GM12892 (cell line): ENCODE data around the gene GAS7.

Source experiments
- DNase-seq: peaks from one replicate; pipeline ENCODE4 v3.0.0; 2011; ENCODE audit not compliant: insufficient read length
- FAIRE-seq: peaks from 2 replicates; lab custom pipeline; 2011; peaks lifted over from hg19 to GRCh38; lab: Jason Lieb, UNC
- POLR2A ChIP-seq: IDR thresholded peaks from 2 replicates; pipeline ENCODE4 v1.6.1; 2011; ENCODE audit warnings: low read depth, low read length, control low read depth
- POLR2AphosphoS5 ChIP-seq: IDR thresholded peaks from 2 replicates; pipeline ENCODE4 v1.6.1; 2011; ENCODE audit warnings: low read depth, low read length, control low read depth
- TAF1 ChIP-seq: IDR thresholded peaks from 2 replicates; pipeline ENCODE4 v1.6.1; 2011; ENCODE audit warnings: low read depth, mild to moderate bottlenecking, control low read depth, low read length, borderline replicate concordance

The GAS7 gene

DNA sequence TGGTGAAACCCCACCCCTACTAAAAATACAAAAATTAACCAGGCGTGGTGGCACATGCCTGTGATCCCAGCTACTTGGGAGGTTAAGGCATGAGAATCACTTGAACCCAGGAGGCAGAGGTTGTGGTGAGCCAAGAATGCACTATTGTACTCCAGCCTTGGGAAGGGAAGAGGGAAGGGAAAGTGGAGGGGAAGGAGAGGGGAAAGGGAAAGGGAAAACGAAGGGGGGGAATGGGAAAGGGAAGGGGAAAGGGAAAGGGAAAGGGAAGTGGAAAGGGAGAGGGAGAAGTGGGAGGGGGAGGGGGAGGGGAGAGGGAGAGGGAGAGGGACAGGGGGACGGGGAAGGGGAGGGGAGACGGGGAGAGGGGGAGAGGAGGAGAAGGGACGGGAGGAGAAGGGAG is 122.5 kb downstream of the GAS7 start:
- no peak for FAIRE-seq
- TF ChIP-seq POLR2AphosphoS5 (no peak), TAF1 (no peak), POLR2A (no peak)
- no peak for DNase-seq

DNA sequence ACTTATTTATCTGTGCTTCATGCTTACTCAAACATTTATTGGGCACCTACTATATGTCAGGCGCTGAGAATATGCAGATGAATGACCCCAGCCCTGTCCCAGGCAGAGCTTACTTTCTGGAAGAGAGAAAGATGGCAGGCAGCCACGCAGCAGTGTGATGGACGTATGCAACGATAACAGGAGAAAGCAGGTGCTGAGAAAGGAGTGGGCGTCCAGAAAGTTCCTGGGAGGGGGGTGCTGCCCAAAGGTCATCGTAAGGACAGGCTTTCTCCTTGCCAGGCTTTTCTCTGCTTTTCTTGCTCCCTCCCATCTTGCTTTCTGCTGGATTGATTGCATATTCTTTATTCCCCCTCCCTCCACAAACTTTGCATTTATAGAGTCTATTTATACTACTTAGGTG is 124.5 kb downstream of the GAS7 start:
- FAIRE-seq: no peak
- no peak for DNase-seq
- no peak for TF ChIP-seq TAF1

DNA sequence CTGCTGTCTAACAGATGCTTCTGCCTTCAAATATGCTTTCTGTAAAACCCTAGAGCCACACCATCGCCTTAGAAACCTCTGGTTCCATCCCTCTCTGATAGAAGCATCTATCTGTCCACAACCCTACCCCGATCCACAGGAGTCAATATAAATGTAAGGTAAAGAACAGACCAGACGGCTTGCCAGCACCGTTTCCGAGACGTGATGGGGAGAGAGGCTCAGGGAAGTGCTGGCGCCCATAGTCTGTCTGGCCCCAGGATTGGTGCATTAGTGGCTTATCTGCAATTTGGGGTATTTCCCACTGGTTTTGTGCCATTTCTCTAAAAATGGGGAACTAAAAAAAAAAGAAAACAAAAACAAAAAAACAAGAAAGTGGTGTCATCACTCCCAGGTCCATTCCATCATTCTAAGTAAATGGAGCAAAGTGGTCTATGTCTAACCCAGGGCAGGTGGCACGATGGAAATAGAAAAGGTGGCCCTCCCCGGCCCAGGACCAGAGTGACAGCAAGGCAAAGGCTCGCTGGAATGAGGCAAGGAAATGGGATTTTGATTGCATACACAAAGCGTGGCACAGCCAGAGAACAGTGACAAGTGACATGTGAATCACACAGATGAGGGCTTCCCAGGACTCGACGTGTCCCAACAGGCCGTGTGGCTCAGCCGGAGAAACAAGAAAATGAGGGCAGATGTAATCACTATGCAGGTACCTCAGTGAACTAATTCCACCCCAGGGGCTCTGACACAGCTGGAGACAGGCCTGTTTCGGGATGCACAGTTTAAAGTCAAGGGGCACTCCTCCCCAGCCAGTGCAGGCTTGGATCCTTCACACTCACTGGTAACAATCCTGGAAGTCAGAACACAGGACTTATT is 125.6 kb downstream of the GAS7 start:
- no peak for TF ChIP-seq POLR2AphosphoS5
- TF ChIP-seq TAF1: no peak
- no peak for TF ChIP-seq POLR2A
- no peak for DNase-seq

DNA sequence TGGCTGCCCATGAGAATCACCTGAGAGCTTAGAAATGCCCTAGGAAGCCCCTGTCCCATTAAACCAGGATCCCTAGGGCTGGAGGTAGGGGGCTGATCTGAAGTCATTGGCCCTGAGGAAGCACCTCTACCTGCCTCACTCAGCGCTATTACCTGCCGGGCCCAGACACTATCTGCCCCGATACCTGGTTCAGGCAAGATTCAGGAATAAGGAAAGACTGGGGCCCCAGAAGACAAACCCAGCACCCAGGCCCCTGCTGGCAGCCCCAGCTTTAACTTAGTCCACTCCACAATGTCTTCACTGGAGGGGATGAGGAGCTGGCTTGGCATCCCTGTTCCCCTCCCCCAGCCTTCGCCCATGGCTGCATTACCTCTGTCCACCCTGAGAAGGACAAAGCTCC is 126.3 kb downstream of the GAS7 start:
- DNase-seq (no peak), FAIRE-seq (no peak)
- no peak for TF ChIP-seq POLR2AphosphoS5

More for the DNA sequence above, 125.6 kb downstream of the GAS7 start:
- peak; percentile 64 for FAIRE-seq

DNA sequence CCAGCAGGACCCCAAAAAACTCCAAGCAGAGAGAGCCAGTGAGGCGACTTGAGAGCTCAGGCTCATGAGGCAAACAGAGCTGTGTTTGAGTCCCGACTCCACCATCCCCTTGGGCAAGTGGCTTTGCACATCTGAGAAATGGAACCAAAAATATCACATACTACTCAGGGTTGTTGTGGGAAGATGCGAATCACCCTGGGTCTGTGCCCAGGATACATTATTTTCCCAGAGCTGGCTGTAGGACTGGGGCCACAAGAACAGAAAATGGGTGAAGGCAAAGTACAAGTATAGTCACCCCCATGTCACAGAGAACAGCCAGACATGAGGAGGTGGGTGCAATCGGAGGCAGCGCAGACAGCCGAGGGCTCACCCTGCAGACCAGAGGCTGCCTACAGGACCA is 127.3 kb downstream of the GAS7 start:
- DNase-seq (no peak), FAIRE-seq (peak; percentile 27)

DNA sequence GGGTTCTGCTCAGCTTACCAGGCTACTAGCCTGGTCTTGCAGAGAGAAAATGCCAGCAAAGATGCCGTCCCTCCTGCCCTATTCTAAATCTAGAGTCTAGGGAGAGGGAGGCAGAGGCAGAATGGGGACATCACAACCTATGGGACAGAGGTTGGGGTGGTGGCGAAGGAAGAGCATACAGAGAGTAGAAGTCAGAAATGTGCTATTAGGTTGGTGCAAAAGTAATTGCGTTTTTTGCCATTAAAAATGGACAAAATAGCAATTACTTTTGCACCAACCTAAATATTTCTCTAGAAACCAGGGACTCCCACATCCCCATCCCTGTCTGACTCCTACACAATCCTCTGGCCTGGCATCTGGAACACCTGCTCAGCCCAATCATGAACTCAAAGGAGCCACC is 127.7 kb downstream of the GAS7 start:
- no peak for TF ChIP-seq POLR2AphosphoS5
- TF ChIP-seq TAF1: no peak
- no peak for TF ChIP-seq POLR2A

More for the DNA sequence above, 127.3 kb downstream of the GAS7 start:
- no peak for TF ChIP-seq POLR2AphosphoS5
- TF ChIP-seq POLR2A: no peak
- TF ChIP-seq TAF1: no peak

DNA sequence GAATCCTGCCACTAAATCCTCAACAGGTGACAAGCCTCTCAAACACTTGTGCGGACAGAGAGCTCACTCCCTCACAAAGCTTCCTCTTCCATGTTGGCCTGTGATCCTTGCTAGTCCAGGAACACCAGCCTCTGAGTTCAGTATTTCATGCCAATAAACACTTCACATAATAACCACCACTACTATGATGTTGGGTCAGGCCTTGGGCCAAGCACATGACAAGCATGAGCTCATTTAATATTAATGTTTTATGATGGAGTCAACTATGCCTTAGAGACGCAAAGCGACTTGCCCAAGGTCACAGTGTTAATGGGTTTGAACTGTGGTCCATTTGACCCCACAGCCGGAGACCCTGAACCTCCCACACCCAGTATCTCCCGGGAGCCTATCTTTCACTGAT is 129.1 kb downstream of the GAS7 start:
- FAIRE-seq (no peak), DNase-seq (no peak)
- TF ChIP-seq POLR2AphosphoS5: no peak

More for the DNA sequence above, 127.7 kb downstream of the GAS7 start:
- DNase-seq (no peak), FAIRE-seq (no peak)

DNA sequence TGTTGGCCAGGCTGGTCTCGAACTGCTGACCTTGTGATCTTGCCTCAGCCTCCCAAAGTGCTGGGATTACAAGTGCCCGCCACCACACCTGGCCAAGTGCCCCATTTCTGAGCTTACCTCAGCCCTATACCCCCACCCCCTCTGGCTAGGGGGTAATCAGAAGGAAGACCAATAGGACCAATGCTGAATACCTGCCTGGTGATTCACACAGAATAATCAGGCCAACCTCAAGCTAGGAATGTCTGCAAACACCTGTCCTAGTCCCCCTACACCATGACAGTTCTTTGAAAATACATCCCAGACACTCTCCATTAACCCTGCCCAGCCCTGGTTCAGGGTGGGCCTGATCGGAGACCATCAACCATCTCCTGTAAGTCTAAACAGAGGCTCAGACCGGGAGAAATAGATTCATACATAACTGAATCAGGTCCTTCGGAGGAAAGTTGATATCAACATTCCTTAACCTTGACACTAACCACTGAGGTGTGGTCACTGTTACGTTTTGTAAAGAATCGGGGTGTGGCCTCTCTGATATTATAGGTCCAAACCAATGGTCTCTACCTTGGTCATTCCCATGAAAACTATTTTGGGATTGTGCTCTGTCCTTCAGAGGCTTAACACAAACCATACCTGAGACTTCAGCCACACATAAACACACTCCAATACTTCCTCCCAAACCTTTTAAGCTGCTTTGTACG is 130.8 kb downstream of the GAS7 start:
- TF ChIP-seq POLR2AphosphoS5 (no peak), TAF1 (no peak), POLR2A (no peak)
- no peak for DNase-seq
- FAIRE-seq: no peak

DNA sequence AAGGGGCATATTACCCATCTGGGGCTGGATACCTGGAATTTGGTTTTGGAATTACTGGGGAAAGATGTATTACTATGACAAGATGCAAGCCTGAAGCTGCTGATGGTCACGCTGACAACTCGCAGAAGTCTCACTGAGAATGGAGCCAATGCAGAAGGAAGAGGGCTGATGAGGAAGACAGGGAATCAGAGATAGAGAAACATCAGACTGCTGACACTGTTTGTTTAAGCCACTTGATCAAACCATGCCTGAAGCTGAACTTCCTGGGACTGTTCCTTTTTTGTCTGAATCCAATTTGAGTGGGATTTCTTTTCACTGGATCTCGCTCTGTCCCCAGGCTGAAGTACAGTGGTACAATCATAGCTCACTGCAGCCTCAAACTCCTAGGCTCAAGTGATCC is 133.9 kb downstream of the GAS7 start:
- FAIRE-seq (no peak), DNase-seq (no peak)
- TF ChIP-seq POLR2A (no peak), POLR2AphosphoS5 (no peak)

DNA sequence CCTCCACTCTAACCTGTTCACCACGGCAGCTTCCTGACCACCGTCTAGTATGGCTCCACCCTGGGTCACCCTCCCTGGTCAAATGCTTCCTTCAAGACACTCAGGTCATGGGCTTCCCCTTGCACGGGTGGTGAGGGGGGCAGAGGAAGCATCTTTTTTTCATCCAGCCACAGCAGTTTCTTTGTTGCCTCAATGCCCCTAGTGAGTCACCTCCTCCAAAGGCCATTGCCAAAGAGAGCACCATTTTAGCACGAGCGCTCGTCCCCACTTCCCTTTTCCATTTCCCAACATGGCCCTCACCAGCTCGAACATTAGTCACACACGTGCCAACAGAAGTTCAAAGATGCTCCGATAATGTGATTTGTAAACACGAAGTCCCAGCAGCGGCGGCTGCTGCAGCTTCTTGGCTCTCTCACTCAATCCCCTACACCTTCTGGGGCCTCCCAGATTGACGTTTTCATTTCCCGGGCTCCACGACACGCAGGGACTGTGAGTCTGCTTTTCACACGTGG is 134.6 kb downstream of the GAS7 start:
- TF ChIP-seq POLR2A (no peak), POLR2AphosphoS5 (no peak), TAF1 (no peak)
- DNase-seq: no peak
- FAIRE-seq: no peak

DNA sequence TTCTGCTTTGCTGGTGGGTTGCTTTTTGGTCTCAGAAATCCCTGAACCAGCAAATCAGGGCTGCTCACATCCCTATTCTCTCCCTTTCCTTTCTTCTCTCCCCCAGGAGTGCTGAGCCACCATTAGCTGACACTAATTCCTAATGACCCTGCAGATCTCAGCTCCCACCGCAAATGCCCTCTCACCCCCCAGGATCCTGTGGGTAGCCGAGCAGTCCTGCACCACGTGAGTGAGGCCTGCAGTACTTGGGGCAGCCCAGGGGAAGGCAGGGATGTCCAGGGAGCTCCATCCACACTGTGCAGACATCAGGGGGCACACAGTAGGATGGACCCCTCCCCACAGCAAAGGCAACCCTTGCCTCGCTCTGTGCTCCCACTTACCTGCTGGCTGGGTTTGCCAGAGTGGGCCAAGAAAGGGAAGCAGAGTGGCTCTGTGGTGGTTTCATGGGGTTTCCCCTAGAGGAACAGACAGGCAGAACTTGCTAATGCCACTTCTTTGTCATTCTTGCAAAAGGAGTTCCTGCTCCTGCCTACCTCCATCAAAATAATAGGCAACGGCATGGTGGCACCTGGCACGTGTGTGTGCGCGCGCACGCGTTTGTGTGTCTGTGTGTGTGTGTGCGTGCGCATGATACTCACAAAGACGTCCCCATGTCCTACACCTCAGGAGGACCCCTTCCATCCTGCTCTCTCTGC is 135.6 kb downstream of the GAS7 start:
- FAIRE-seq (peak; percentile 92), DNase-seq (no peak)
- TF ChIP-seq TAF1 (no peak), POLR2A (no peak), POLR2AphosphoS5 (no peak)
